Islet of Langerhans (tissue), 1 donor: ENCODE measurements around the gene SUMO3.

Source experiments
- FAIRE-seq: peaks from one replicate; lab custom pipeline; 2011; peaks lifted over from hg19 to GRCh38; lab: Jason Lieb, UNC

The SUMO3 gene

DNA sequence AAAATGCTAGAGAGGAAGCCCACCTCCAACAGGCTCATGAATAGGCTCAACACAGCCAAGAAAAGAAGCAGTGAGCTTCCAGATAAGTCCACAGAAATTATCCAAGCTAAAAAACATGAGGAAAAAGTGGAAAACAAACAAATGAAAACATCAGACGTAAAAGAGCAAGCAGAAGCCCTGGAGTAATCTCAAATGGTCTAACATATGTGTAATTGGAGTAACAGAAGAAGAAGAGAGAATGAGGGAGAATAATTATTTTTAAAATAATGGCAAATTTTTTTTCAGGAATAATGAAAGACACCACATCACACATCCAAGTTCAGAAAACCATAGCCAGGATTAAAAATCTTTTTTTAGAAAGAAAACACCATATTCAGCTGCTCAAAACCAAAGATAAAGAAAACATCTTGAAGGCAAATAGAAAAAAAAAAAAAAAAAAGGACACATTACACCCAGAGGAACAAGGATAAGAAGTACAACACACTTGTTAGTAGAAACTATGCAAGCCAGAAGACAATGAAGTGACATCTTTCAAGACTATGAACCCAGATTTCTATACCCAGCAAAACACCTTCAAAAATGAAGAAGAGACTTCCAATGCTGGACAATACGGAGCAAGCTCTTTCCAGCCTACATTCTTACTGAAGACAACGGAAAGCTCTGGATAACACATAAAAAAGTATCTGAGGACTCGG, 10.6 kb upstream of the SUMO3 start:
- no peak for FAIRE-seq

DNA sequence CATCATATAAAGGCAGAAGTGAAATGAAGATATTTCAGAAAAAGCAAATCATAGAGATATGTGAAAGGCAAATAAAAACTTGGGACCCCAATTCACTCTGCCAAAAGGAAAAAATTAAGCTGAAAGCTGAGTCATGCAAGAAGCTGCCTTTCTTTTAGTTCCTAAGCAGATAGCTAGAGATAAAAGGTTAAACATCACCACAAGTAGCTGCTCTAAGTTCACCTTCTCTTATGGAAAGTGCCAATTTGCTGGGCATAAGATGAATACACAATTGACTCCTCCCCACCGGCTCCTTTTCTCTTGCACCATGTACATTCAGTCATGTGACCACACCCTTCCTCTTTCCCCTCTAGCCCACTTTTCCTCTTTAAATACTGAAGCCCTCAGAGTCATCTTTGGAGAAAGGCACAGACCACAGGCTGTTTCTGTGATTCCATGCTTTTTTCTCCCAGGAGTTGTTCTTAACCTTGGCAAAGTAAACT, 5.4 kb upstream of the SUMO3 start:
- no peak for FAIRE-seq

DNA sequence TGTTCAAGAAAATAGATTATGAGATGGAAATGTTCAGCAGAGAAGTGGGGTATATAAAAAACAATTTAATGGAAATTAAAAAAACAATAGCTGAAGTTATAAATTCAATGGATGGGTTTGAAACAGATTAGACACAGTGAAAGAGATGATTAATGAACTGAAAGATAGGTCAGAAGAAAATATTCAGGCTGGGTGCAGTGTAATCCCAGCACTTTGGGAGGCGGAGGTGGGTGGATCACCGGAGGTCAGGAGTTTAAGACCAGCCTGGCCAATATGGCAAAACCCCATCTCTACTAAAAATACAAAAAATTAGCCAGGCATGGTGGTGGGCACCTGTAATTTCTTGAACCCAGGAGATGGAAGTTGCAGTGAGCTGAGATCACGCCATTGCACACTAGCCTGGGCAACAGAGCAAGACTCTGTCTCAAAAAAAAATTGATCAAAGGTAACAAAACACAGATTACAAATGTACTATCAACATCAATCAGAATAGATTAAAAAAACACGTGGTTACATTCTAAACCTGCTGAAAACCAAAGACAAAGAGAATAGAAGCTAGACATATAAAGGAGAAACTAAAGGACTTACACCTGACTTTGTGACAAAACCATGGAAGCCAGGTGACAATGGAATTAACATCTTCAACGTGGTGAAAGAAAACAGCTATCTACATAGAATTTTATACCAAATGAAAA, 4.8 kb upstream of the SUMO3 start:
- FAIRE-seq: no peak

DNA sequence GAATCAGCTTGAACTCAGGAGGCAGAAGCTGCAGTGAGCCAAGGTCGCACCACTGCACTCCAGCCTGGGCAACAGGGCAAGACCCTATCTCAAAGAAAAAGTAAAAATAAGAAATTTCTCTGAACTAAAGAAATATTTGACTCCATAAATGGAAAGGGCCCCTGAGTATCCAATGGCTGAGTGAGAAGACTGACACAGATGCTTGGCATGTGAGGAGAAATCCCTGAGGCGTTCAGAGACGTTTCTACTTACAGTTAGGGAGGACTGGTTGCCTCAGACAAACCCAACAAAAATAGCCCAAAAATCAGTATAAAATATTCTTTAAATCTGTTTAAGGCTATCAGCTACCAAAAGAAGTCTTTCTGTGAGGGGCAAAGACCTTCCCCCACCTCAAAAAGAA, 3.0 kb upstream of the SUMO3 start:
- no peak for FAIRE-seq

DNA sequence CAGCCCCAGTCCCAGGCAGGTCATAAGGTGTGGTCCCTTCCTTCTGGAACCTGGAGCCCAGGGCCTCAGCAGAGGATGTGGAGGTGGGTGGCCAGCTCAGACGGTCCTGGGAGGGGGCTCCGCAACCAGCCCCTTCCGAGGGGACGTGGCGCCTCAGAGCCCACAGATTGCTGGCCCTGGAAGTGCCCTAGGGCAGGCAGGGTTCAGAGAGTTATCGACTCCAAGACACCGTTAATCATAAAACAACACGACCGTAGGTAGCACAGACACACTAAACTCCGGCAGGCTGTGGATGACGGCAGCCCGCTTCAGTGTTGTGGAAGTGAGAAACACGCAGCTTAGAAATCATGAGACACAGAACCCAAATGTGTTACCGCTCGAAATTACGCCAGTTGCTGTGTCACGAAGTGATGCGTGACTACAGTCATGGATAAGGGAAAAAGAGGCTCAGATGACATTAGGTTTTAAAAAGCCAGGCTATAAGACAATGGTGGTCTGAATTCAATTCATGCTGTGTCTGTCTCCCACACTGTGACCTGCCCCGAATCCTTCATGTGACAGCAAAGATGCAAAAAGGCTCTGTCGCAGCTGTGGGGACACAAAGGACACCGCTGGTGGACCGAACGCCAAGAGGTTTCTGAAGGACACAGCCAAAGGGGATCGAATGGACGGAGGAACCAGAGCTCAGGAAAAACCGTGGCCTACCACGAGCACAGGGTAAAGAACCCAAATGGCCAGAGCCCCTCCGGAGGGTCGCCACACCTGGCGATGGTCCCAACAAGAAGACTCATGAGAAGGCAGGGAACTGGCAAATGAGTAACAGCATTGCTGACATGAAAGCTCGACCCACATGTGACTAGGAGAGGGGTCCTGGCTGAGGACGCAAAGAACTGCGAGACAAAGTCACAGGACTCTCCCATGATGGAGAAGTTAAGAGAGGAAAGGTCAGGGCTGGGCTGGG, 1.7 kb upstream of the SUMO3 start:
- FAIRE-seq: no peak

DNA sequence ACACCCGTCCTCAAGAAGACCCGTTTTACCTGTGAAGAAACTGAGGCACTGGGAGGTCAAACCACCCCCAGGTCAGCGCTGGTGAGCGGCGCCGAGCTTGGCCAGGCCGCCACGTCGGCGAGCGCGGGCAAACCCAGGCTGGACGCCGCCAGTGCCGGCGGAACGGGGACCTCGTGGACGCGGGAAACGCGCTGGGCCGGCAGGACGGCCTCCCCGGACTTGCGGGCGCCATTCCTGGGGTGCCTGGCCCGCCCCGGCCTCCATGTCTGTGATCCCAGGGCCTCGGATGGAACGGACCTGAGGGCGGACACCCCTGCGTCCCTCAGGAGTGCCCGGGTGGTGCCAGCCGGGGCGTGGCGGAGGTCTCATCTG, 764 bp upstream of the SUMO3 start:
- no peak for FAIRE-seq

DNA sequence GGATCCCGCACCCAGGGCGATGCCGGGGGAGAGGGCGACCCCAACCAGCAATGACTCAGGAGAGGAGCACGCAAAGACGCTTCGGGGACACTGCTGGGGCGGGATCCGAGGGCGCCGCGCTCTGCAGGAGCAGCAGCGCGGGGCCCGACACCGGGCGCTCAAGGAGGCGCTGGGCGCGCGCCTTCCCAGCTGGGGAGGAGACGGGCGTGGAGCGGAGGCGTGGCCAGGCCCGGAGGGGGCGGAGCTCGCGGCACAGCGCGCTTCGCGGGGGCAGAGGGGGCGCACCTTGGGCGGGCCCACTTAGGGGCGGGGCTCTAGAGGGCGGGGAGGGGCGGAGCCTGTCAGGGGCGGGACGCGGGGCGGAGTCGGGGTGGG, 369 bp downstream of the SUMO3 start:
- no peak for FAIRE-seq

DNA sequence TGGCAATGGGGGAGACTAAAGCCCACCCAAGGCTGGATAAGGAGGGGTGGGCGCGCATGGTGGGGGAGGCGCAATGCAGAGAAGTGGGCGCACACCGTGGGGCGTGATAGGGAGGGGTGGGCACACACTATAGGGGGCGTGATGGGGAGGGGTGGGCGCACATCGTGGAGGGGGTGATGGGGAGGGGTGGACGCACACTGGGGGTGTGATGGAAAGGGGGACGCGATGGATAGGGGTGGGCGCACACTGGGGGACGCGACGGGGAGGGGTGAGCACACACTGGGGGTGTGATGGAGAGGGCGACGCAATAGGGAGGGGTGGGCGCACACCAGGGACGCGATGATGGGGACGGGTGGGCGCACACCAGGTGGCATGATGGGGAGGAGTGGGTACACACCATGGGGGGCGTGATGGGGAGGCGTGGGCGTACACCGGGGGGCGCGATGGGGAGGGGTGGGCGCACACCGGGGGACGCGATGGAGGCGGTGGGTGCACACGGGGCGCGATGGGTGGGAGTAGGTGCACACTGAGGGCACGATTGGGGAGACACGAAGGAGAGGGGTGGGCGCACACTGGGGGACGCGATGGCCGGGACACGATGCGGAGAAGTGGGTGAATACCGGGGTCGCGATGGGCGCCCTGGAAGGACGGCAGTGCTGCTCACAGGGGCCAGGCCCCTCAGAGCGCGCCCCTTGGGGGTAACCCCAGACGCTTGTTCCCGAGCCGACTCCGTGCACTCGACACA, 929 bp downstream of the SUMO3 start:
- no peak for FAIRE-seq

DNA sequence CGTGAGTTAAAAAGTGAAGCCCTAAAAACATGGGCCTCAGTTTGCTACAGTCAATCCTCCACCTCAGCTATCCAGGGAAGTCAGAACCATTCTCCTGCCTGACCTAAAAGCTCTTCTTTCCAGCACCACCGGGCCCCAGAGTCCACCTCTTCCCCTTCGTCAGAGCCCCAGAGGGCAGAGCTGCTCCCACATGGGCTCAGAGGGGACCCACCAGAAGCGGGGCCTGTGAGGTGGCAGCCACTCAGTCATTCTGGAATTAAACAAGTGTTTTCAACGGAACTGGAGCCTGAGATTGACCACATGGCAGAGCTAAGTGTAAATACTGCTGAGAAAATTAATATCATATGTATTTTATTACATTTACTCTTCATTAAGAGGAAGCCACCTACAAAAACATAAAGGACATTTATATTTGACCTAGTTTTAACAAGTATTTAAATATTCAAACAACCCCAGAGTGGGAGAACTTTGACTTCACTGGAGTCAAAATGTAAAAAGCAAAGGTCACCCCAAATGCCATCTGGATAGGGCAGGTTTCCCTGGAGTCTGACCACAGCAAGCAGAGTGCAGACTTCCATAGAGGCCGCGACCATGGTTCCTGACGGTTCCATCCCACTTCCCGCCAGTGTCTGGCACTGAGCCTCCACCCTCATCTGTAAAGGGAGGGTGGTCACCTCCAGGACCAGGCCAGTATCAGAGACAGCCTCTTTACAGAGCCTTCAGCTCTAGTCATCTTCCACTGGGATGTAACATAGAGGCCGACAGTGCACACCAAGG, 1.8 kb downstream of the SUMO3 start:
- FAIRE-seq: no peak

DNA sequence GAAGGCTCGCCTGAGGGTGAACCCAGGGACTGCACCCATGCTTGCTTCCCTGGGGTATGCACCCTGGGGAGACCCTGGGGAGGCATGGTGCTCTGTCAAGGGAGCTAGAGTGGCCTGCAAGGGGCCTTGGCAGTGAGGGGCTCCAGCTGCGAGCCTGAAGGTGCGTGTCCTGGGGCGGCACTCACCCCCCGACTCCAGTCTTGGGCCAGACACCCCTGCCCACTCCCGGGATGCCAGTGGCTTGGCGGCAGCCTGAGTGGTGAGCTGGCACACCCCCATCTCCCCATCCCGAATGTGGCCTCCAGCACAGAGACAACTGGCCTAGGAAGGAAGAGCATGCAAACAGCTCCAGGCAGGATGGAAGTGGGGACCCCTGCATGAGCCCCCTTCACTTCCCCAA, 2.6 kb downstream of the SUMO3 start:
- no peak for FAIRE-seq

DNA sequence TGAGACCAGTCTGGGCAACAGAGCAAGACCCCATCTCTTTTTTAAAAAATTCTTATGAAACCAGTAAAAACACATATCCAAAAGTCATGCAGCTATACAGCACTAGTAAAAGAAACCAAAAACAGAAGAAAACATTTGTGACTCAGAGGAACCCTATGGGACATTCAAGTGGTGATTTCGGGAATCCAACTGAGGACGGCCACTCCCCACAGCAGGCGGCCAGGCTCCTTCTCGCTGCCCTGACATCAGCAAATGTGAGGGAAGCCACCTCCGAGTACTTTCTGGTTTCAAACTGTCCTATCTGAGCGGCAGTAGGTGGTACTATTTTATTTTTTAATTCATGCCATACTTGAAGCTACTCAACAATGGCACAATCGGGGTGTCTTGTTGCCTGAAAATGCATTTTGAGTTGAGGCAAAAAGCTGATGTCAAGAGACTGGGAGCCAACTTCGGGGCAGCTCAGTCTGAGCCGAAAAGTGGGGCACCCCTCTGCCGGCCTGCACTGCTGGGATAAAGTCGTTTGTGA, 3.3 kb downstream of the SUMO3 start:
- no peak for FAIRE-seq

DNA sequence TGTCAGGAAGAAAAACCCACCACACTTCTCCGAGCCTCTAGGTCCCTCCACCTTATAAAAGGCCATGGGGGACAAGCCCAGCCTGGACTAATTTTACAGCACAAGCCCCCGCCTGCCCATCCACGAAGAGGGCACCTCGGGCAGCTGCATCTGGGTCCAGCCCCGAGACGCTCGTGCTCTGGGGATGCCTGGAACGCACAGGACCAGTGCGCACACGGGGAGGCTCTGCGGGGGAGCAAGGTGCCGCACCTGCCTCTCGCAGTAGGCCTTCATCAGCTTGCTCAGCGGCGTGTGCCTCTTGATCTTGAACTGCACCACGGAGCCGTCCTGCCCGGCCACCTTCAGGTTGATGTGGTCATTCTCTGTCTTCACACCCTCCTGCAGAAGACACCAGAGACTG, 4.1 kb downstream of the SUMO3 start:
- no peak for FAIRE-seq

DNA sequence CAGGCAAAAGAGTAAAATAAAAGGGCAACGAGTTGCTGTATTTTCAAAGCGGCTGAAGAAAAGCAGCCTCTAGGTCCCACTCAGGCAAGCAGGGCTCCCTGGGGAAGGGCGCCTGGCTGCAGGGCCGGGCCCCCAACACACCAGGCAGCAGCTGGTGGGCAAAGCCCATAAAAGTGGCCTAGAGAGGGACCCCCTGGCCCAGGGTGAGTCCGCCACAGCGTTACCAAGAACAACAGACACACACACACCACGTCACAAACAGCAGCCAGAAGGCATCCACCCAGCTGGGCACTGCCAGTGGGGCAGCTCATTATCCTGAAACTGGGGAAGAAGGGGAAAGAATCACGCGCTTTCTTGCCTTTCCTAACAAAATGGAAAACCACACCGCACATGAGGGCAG, 4.7 kb downstream of the SUMO3 start:
- no peak for FAIRE-seq

DNA sequence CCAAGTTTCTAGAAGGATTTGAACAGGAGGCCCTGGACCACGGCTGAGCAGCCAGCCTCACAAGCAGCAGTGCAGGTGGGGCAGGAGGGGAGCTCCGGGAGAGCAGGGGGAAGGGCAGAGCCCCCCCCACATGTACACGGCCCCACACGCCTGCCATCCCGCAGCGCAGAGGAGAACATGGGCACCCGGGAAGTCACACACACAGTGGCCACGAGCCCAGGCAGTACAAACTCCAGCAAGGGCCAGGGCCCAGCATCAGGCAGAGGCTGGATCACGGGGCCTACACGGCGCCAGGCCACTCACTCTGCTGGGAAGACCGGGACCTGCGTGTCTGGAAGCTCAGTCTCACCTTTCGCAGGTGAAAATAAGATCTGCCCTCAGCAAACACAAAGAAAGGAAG, 5.2 kb downstream of the SUMO3 start:
- no peak for FAIRE-seq

DNA sequence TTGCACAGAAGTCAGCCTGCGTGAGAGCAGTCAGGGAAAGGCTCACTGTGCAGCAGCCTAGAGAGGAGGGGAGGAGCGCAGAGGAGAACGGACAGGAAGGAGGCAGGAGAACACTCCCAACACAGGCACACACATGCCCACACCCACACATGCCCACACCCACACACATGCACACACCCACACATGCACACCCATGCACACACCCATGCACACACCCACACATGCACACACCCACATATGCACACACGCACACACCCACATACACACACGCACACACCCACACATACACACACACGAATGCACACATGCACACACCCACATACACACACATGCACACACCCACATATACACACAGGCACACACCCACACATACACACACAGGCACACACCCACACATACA, 7.1 kb downstream of the SUMO3 start:
- no peak for FAIRE-seq

DNA sequence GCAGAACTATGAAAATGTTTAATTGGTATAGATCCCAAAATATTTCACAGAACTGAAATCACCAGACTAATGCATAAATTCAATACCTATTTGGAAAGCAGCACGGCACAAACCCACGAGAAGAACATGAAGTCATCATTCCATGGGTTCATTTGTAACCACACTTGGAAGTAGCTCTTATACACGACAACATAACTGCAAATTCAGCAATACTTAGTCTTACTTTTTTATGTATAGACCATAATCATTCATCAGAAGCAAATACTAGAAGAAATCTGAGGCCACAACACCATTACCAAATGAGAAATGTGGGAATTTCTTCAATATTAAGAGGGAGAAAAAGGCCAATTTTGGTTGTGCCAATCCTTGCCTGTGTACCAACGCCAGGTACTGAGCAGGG, 12.0 kb downstream of the SUMO3 start:
- FAIRE-seq: no peak

DNA sequence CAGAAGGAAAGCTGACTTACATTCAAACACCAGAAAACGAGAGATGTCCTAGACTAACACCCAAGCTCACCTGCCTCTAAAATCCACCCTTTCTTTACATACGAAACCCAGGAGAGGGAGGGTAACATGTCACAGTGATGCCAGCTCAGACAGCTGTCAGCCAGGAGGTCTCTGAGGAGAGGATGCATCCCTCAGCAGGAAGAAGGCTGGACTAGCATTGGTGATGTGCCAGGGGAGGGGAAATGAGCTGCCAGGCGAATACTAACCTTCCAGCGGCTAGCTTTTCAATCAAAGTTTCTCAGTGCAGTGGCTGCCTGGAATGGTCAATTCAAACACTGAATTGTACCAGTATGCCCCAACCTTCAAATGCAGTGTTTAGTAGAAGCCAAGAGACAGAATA, 12.6 kb downstream of the SUMO3 start:
- FAIRE-seq: no peak

DNA sequence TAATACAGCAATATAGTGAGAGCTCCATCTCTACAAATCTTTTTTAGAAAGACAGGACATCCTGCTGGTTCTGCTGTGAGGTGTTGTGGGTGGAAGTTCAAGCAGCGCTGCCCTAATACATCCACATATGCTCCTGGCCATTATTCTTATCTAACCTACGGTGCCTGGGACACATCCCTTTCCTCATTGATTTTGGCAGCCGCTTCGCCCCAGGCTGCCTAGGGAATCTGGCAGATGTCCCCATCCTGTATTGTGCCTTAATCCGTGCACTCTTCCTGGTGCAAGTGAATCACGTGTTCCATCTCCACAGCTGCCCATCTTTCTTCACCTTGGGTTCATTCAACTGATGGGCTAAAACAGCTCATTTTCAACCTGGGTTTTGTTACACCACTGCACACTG, 13.1 kb downstream of the SUMO3 start:
- no peak for FAIRE-seq

DNA sequence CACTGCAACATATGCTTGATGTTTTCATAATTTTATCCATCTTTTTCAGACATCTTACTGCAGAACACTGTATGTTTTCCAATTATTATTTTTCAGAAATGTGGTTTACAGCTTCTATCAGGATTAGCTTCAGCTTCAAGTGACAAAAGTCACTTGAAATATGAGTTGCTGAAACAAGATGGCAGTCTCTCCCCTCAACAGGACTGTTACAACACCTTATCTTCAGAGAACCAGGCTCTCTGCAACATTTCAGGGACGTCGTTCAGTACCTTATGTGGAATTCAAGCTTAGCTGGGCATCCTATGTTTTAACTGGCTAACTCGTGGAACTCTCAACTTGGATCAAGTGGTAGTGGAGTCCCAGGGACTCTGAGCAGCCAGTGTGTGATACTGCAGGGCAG, 14.2 kb downstream of the SUMO3 start:
- FAIRE-seq: no peak

DNA sequence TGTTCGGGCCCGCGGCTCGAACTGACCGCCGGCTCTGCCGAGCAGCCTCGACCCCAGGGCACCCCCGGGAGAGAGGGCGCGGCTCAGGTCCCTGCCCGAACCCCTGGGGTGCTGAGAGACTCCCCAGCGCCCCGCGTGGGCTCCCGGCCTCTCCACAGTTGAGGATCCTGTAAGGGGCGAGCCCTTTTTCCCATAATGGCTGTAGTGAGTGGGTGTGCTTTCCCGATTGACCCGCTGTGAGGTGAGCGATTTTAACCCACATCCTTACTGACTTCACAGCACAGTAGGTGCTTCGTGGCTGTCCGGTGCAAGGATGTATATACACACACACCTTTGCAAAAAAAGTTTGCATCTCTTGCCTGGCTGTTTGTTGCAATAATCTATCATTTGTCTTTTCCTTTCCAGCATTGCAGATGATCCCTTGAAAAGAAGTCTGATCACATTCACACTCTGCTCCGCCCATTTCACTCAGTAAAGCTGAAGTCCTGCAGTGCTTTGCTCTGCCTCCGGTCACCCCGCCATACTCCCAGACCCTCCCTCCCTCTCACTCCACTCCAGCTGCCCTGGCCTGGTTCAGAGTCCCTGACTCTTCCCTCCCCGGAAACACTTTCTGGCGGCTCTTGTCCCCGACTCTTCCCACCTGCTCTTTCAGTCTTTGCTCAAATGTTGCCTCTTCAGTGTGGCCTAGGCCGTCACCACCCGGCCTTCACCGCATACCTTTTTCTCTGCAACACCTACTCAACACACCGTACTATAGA, 15.3 kb downstream of the SUMO3 start:
- no peak for FAIRE-seq
